Loucy (cell line): ENCODE data around the gene ABLIM1.

Source experiments
- H2AFZ ChIP-seq: fragments of 200-600 bp; sonication (generic); 2 replicates; pipeline ENCODE4 v1.6.0; 2016; ENCODE audit warnings: antibody characterized with exemption, mild to moderate bottlenecking, low read length, moderate library complexity
- H3F3A ChIP-seq: fragments of 200-600 bp; 2 replicates; pipeline ENCODE4 v1.6.0; 2016; ENCODE audit warnings: antibody characterized with exemption, low read depth, mild to moderate bottlenecking
- H3K27me3 ChIP-seq: fragments of 200-600 bp; sonication (generic); 2 replicates; pipeline ENCODE4 v1.6.1; 2014; ENCODE audit warnings: low read length, mild to moderate bottlenecking; ENCODE audit not compliant: insufficient read depth, poor library complexity, severe bottlenecking
- H3K36me3 ChIP-seq: fragments of 200-600 bp; sonication (generic); 2 replicates; pipeline ENCODE4 v1.6.1; 2016; ENCODE audit warnings: low read length; ENCODE audit not compliant: insufficient read depth
- H3K4me1 ChIP-seq: fragments of 200-600 bp; sonication (generic); 2 replicates; pipeline ENCODE4 v1.5.1; 2014; ENCODE audit warnings: low read length, mild to moderate bottlenecking; ENCODE audit not compliant: insufficient read depth, poor library complexity, severe bottlenecking
- H3K4me2 ChIP-seq: fragments of 200-600 bp; sonication (generic); 2 replicates; pipeline ENCODE4 v1.6.0; 2014; ENCODE audit warnings: antibody characterized with exemption, low read length, low read depth, mild to moderate bottlenecking; ENCODE audit not compliant: poor library complexity, severe bottlenecking
- H3K4me3 ChIP-seq: fragments of 200-600 bp; sonication (generic); 2 replicates; pipeline ENCODE4 v1.5.1; 2014; ENCODE audit warnings: low read length, mild to moderate bottlenecking, mixed read lengths; ENCODE audit not compliant: poor library complexity, severe bottlenecking
- H3K79me2 ChIP-seq: fragments of 200-600 bp; sonication (generic); 2 replicates; pipeline ENCODE4 v1.6.1; 2014; ENCODE audit warnings: low read length; ENCODE audit not compliant: insufficient read depth
- H3K9ac ChIP-seq: fragments of 200-600 bp; sonication (generic); 2 replicates; pipeline ENCODE4 v1.6.0; 2014; ENCODE audit warnings: mild to moderate bottlenecking, low read depth, low read length, moderate library complexity; ENCODE audit not compliant: poor library complexity, severe bottlenecking
- H3K9me2 ChIP-seq: fragments of 200-600 bp; sonication (generic); replicated peaks from 2 replicates; pipeline ENCODE4 v1.6.1; 2016; ENCODE audit warnings: low read depth, low read length, mixed read lengths
- H3K9me3 ChIP-seq: fragments of 200-600 bp; sonication (generic); 2 replicates; pipeline ENCODE4 v1.6.1; 2014; ENCODE audit warnings: mild to moderate bottlenecking, antibody characterized with exemption, low read length, low read depth; ENCODE audit not compliant: insufficient read depth
- H4K20me1 ChIP-seq: fragments of 200-600 bp; sonication (generic); 2 replicates; pipeline ENCODE4 v1.6.0; 2014; ENCODE audit warnings: antibody characterized with exemption, low read length, mild to moderate bottlenecking; ENCODE audit not compliant: insufficient read depth, poor library complexity, severe bottlenecking
- EZH2phosphoT487 ChIP-seq: fragments of 200-600 bp; IDR thresholded peaks from 2 replicates; pipeline ENCODE4 v1.6.1; 2018; ENCODE audit warnings: antibody characterized with exemption, mild to moderate bottlenecking, moderate library complexity, borderline replicate concordance
- TF ChIP-seq, protein P1 (sequence below): fragments of 200-600 bp; sonication (generic); conservative IDR thresholded peaks from 2 replicates; pipeline ENCODE4 v1.5.1; 2014; ENCODE audit warnings: mild to moderate bottlenecking, antibody characterized with exemption, low read length

ABLIM1 gene

DNA sequence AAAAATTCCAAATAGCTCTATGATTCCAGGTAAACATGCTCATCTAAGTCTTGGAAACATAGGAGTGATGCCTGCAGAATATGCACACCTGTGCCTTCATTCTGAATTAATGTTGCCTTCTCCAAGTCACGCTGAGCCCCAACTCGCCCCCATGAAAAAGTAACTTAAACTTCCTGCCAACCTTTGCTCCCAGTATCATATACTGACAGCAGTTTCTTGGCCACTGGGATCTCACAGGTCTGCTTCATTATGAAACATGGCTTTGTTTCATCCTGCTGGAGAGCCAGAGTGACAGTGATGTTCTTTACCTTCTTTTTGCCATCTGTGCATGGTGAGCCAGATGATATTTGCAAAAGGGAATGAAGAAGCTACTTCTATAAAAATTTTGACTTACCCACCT, 34.9 kb downstream of the ABLIM1 start:
- Histone ChIP-seq H3K4me2 (no peak overlapping the region), H3K79me2 (peaks cover 21% of the 10 kb centered on the region), H3K9me3 (peaks cover 13% of the 10 kb centered on the region), H3K9me2 (no peaks in the 10 kb centered on the region), H3K4me3 (no peak overlapping the region), H3K9ac (no peak overlapping the region), H3F3A (no peaks in the 10 kb centered on the region), H3K36me3 (peaks cover 53% of the 10 kb centered on the region), H4K20me1 (no peaks in the 10 kb centered on the region), H2AFZ (no peak overlapping the region), H3K4me1 (peaks cover 12% of the 10 kb centered on the region), H3K27me3 (no peaks in the 10 kb centered on the region)
- no peak for TF ChIP-seq EZH2phosphoT487
- TF ChIP-seq, protein P1, sequence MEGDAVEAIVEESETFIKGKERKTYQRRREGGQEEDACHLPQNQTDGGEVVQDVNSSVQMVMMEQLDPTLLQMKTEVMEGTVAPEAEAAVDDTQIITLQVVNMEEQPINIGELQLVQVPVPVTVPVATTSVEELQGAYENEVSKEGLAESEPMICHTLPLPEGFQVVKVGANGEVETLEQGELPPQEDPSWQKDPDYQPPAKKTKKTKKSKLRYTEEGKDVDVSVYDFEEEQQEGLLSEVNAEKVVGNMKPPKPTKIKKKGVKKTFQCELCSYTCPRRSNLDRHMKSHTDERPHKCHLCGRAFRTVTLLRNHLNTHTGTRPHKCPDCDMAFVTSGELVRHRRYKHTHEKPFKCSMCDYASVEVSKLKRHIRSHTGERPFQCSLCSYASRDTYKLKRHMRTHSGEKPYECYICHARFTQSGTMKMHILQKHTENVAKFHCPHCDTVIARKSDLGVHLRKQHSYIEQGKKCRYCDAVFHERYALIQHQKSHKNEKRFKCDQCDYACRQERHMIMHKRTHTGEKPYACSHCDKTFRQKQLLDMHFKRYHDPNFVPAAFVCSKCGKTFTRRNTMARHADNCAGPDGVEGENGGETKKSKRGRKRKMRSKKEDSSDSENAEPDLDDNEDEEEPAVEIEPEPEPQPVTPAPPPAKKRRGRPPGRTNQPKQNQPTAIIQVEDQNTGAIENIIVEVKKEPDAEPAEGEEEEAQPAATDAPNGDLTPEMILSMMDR, result no peak

GRCh38 chr10:114618722-114619121, 39.4 kb downstream of the ABLIM1 start:
- Histone ChIP-seq H3K9me2 (no peaks in the 10 kb centered on the region), H3K4me1 (peaks cover 8% of the 10 kb centered on the region), H3K9ac (no peak overlapping the region), H3K36me3 (peaks cover 25% of the 10 kb centered on the region; the same call in 1 of the 2 replicates), H3K27me3 (no peaks in the 10 kb centered on the region), H4K20me1 (no peaks in the 10 kb centered on the region), H2AFZ (no peak overlapping the region), H3K79me2 (peaks cover 16% of the 10 kb centered on the region; the same call in 1 of the 2 replicates), H3K9me3 (no peaks in the 10 kb centered on the region), H3K4me3 (no peak overlapping the region), H3F3A (no peaks in the 10 kb centered on the region), H3K4me2 (no peak overlapping the region)
- TF ChIP-seq, protein P1, result no peak
- TF ChIP-seq EZH2phosphoT487, result no peak

DNA sequence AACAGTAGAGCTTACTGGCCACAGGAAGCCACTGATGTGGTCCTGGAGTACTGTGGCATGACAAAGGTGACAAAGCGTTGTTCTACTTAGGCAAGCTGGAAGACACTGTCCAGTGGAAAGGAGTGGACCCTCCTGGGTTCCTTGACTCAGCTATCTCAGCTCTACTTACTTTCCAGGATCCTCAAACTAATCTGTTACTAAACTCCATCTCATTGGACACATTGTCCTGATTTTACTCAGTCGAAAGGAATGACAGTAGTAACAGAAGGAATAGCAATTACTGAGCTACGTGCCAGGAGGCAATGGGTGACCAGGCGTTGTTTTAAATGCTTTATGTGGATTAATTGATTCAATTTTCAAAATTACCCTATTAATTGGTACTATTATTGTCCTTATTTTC, 41.6 kb downstream of the ABLIM1 start:
- peaks cover 8% of the 10 kb centered on the region for H3K4me1 ChIP-seq
- peaks cover 24% of the 10 kb centered on the region; the same call in 1 of the 2 replicates for H3K36me3 ChIP-seq
- H3K9me3 ChIP-seq, result no peaks in the 10 kb centered on the region
- H4K20me1 ChIP-seq, result no peaks in the 10 kb centered on the region
- H3K4me3 ChIP-seq, result no peak overlapping the region
- H3K9me2 ChIP-seq, result no peaks in the 10 kb centered on the region
- H3K27me3 ChIP-seq, result no peaks in the 10 kb centered on the region
- no peak for TF ChIP-seq EZH2phosphoT487
- TF ChIP-seq, protein P1, result no peak
- peaks cover 8% of the 10 kb centered on the region; the same call in 1 of the 2 replicates for H3K79me2 ChIP-seq
- no peak overlapping the region for H2AFZ ChIP-seq
- H3K4me2 ChIP-seq, result no peak overlapping the region
- no peak overlapping the region for H3K9ac ChIP-seq
- H3F3A ChIP-seq, result no peaks in the 10 kb centered on the region
